SHP77 (cell line): Measurements from ENCODE around the gene A2M.

Experiments
- DNase-seq, 2 experiments: peaks; one replicate each; lab custom pipeline; 2025; lab: John Stamatoyannopoulos, UW

Gene A2M

DNA sequence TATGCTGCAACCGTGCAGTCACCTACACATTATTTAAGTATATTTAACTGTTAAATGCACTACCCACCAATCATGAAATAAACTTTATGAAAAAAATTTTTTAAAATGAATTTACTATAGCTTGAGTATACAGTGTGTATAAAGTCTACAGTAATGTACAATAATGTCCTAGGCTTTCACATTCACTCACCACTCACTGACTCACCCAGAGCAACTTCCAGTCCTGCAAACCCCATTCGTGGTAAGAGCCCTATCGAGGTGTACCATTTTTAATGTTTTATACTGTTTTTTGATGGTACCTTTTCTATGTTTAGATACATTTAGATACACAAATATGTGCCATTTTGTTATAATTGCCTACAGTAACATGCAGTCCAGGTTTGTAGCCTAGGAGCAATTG lies 78.3 kb downstream of the A2M start:
- DNase-seq: no peak

DNA sequence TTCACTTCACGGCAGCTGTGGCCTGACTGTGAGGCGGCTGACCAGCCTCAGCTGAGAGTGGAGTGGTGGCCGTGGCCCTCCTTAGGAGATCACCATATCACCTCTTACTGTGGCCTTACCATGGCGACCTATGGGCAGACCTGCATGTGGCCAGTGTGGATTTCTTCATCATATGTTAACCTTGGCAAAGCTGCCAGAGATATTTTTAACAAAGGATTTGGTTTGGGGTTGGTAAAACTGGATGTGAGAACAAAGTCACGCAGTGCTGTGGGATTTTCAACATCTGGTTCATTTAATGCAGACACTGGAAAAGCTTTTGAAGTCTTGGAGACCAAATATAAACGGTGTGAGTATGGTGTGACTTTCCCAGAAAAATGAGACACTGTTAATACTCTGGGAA lies 79.5 kb downstream of the A2M start:
- DNase-seq: no peak

DNA sequence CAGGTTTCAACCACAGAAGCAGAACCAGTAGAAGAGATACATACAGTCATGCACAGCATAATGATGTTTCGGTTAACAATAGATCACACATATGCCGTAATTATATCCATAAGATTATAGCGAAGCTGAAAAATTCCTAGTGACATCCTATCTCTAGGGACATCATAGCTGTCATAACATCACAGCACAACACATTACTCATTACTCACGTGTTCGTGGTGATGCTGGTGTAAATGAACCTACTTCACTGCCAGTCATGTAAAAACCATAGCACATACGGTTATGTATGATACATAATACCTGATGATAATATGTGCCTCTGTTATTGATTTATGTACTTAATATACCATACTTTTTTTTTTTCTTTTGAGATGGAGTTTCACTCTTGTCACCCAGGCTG lies 81.6 kb downstream of the A2M start:
- no peak for DNase-seq

DNA sequence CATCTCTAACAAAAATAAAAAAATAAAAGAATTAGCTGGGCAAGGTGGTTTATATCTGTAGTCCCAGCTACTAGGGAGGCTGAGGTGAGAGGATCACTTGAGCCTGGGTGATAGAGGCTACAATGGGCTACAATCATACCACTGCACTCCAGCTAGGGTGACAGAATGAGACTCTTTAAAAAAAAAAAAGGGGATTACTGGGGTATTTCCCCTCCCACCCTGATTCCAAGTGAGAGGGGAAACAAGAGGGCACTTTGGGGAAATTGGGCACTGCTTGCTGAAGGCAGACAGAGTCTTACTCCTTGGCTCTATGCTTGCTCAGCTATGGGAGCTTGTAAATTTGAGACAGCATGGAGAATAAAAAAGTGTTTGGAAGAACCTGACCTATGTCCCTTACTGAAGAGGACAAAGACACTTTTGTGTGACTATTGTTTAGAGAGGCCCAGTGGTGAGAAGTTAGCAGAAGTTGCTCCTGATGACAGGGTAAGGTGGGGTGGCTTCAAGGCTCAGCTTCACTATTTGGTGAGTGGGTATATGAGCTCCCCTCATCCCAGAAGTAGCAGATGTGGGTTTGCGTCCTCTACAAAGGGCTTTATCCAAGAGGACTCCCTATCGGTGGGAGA lies 82.3 kb downstream of the A2M start:
- no peak for DNase-seq

DNA sequence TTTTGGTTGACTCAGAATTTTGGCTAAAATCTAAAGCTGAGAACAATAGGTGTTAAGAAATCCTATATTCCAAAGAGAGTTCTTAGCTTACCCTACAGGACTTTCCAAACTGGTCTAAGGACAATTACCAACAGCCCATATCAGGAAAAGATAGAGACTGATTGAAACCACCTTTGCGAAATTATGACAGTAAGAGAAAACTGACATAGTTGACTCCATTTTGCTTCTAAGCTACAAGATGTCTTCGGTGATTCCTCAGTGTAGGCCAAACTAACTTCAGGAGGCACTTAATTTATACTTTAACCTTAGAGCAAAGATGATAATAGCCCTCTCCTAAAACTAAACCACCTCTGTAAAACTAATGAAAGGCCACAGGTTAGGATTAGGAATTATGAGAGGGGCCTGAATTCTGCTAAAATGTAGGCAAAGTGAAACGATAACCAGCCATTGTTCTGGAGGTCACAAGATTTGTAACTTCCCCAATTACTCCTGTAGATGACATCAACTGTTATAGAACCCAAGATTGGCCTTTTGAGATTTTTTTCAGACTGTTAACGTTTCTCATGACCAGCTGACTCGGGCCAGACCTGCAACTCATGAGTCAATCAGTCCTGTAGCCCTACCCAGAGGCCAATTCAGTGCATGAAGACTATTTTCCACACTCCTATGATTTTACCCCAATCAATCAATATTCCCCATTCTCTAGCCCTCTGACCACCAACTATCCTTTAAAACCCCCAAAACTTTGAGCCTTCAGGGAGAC lies 83.3 kb downstream of the A2M start:
- no peak for DNase-seq

DNA sequence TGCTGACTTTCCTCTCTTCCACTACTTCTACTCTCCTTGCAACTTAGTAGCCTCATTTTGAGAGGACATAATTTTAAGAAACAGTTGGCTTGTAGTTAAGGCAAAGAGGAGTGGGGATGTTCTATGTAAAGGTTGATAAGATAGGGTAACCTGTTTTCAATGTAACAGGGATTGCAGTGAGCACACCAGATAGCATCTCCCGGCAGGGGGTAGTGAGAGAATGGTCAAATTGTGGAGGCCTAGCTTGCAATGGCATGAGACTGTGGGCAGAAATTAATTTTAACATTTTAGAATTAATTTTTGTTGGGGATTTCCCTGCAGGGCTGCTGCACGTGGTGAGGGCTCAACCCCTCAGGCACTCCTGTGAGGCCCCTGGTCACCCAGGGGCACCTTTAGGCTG lies 84.9 kb downstream of the A2M start:
- DNase-seq: no peak

DNA sequence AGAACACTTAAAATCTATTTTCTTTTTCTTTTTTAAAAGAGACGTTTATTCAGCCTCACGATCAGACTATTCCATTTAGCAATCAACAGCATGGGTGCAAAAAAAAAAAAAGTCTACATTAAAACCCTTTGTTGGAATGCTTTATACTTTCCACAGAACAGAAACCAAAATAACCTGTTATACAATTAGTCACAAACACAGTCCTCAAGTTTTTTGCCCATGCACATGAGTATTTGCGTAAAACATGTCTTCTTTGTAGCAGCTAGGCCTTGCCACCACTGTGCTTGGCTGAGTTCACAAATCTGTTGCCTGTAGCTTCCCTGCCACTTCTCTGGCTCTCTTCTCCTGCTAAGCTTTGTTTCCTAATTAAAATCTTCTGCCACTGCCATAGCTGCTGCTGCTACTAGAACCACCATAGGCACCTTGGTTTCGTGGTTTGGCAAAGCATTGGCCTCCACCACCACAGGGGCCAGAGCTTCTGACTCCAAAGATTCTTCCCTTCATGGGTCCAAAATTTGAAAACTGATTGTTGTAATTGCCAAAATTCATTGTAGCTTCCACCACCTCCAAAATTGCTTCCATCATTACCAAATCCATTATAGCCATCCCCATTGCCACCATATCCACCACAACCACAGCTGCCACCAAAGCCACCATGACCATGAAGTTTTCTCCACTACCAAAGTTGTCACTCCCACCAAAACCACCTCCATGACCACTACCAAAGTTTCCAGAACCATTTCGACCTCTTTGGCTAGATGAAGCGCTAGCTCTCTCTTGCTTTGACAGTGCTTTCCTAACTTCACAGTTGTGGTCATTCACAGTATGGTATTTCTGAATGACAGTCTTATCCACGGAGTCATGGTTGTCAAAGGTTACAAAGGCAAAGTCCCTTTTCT lies 88.3 kb downstream of the A2M start:
- DNase-seq: no peak

DNA sequence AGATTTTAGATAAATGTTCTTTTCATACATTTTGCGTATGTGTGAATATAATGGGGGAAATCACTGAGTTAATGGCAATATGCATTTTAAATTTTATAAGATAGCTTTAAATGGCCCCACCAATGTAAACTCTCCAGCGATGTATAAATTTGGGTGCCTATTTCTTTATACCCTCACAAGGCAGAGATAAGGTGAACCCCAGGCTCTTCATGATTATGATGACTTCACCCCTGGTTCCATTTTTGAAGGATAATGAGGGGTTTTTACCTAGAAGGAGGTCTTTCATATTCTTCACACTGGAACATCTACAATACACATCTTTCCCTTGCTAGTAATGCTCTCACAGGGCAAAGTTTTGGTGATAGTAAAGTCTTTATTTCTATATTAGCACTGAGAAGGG lies 91.2 kb downstream of the A2M start:
- DNase-seq: no peak

DNA sequence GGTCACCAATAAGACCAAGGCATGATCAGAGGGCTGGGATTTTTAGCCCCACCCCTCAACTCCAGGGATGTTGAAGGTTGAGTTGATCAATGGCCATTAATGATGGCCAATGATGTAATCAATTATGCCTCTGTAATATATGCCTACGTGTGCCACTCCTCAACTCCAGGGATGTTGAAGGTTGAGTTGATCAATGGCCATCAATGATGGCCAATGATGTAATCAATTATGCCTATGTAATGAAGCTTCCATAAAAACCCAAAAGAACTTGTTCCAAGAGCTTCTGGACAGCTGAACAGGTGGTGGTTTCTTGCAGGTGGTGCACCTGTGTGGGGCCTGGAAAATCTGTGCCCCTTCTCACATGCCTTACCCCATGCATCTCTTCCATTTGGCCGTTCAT lies 93.1 kb downstream of the A2M start:
- no peak for DNase-seq
